Heart right ventricle (tissue), 16 donors: ENCODE results near the gene HS1BP3. TPM values are rescaled to one million over a fixed set of nuclear protein-coding genes. Genes with fewer than 3 reads are reported as not detected.

ENCODE experiments used
- ATAC-seq, 8 donors: fragments of 200-7000 bp; cut with Tn5 transposase; one replicate each; pipeline ENCODE4 v1.9.1; 2020; ENCODE audit warnings: mild to moderate bottlenecking in 8 of 8, moderate library complexity in 8 of 8, moderate number of reproducible peaks in 1 of 8
- DNase-seq, 2 donors: peaks; one replicate each; pipeline ENCODE4 v3.0.0-alpha.2; 2020
- H3K27ac ChIP-seq, 10 donors: fragments of 200-600 bp; sonication (generic) in 2 of 10; one replicate each; pipeline versions ENCODE4 v1.5.0 to v1.8.0; 2020 to 2022; ENCODE audit warnings: mild to moderate bottlenecking in 3 of 10
- H3K27me3 ChIP-seq, 7 donors: fragments of 200-600 bp; one replicate each; pipeline ENCODE4 v1.8.0; 2021 to 2022; ENCODE audit warnings: mild to moderate bottlenecking in 2 of 7
- H3K36me3 ChIP-seq, 9 donors: fragments of 200-600 bp; sonication (generic) in 1 of 9; one replicate each; pipeline versions ENCODE4 v1.5.0 to v1.8.0; 2020 to 2022; ENCODE audit warnings: mild to moderate bottlenecking in 2 of 9
- H3K4me1 ChIP-seq, 9 donors: fragments of 200-600 bp; sonication (generic) in 1 of 9; one replicate each; pipeline versions ENCODE4 v1.5.0 to v1.8.0; 2020 to 2022; ENCODE audit warnings: mild to moderate bottlenecking in 4 of 9
- H3K4me3 ChIP-seq, 10 donors: fragments of 200-600 bp; sonication (generic) in 2 of 10; one replicate each; pipeline versions ENCODE4 v1.5.0 to v1.8.0; 2020 to 2022; ENCODE audit warnings: mild to moderate bottlenecking in 7 of 10, moderate library complexity in 2 of 10
- H3K9me3 ChIP-seq, 11 donors: fragments of 200-600 bp in 10 of 11; sonication (generic) in 2 of 11; one replicate each; pipeline versions ENCODE4 v1.5.0 to v1.8.0; 2013 to 2022; ENCODE audit warnings: mild to moderate bottlenecking in 2 of 11, control low read depth in 1 of 11, moderate library complexity in 1 of 11
- WGBS, 2 donors: extraction: QIAGEN DNeasy Blood & Tissue Kit; methylation state at CpG; one replicate each; pipeline ENCODE4 v1.1.7; 2013; ENCODE audit warnings: inconsistent platforms in 1 of 2; 5-methylcytosine and 5-hydroxymethylcytosine counted together
- intact Hi-C, 10 donors: fragments of 100-400 bp; cut with DNase I; formaldehyde crosslinking; loops; one replicate each; pipeline versions ENCODE4 v1.11.1 to v1.14.2; 2022
- polyA plus RNA-seq, 2 donors: library from polyadenylated mRNA; stranded (reverse); fragments of 200-250 nt; gene quantifications; one replicate each; pipeline ENCODE4 v1.2.3, GENCODE V29; 2013
- total RNA-seq, 10 donors: library from RNA; stranded (reverse); fragmentation: NEBNext Ultra II Directional in 3 of 10; extraction: Animal tissue kit (Norgen Biotek cat#: 25700) in 3 of 10; gene quantifications; one replicate each; pipeline versions ENCODE4 v1.2.1 to v1.2.4, GENCODE V29; 2021 to 2023
- TF ChIP-seq, protein P1 (sequence below), 9 donors: fragments of 200-600 bp; sonication (generic) in 2 of 9; IDR thresholded peaks; one replicate each; pipeline versions ENCODE4 v1.5.0 to v1.8.0; 2021 to 2022; ENCODE audit warnings: antibody characterized with exemption in 9 of 9, mild to moderate bottlenecking in 5 of 9, moderate library complexity in 1 of 9
- donor health status: Arrhythmogenic right ventricular cardiomyopathy.
- donor health status: ischemic (EF 13 %, LVEDD 7.1; RV severe dilation, severe dysfunction).
- donor health status: healthy with polysubstance abuse.
- donor health status: DM: no; HTN: yes; CAD: no.
- donor health status: DM: no; HTN: no; CAD: no.
- donor health status: ischemic (EF 25% LVEDD 6.9; RV normal size, moderate dysfunction).
- donor health status: ischemic (EF 25% LVEDD 5.7; RV mildly dilated, moderate dysfunction).
- donor health status: healthy.
- donor health status: DM: yes; HTN: yes; CAD: no.
- donor health status: Ischemic cardiomyopathy.
- donor health status: ischemic (EF 35%, LVEDD 5.7; RV mildly dilated, moderate dysfunction).
- donor health status: nonischemic (EF 11% LVEDD 7.7; RV severe dilation, severe dysfunction).
- donor health status: DM: yes; HTN: yes; CAD: no.
- donor health status: PGD.
- donor health status: ischemic (EF 29% LVEDD 5.4; RV normal size, mild dysfunction).
- donor health status: nonischemic (EF 23%, LVEDD 6.1; RV moderate dilation, normal function).

HS1BP3 gene
- total and polyA plus RNA-seq, 12 donors: 11.3 to 26.3 (median 16.5) TPM

DNA sequence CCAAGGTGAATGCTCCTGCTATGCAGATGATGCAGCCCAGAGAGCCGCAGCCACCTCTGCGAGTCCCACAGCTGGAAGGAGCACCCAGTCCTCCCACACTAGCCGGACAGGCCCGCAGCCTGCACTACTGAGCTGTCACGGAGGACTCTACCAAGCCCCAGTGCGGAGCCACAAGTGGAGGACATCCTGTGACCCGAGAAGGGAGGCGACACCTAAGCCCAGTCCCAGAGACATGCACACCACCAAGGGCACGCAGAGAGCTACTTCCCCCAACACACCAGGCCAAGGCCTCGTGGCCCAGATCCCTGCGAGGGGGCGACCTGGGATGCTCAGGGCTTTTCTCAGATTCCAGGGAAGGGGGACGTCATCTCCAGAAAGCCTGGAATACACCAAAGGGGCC is 12.9 kb downstream of the HS1BP3 start:
- no peak overlapping the region for H3K4me3 ChIP-seq
- ATAC-seq: no peak
- H3K4me1 ChIP-seq: peaks cover 32 to 91% (median 67%) of the 10 kb centered on the region in 9 donors
- H3K27ac ChIP-seq: peak overlapping the region in 8 of 10 donors; percentile 70 to 87 (median 76)
- no peaks in the 10 kb centered on the region for H3K9me3 ChIP-seq
- no peaks in the 10 kb centered on the region for H3K27me3 ChIP-seq
- intact Hi-C loops: loop anchor here in 3 of 10 donors (5.0 to 10.0 kb wide), 4 partner anchors 36 to 196 kb away; no protein-coding TSS in a partner anchor
- TF ChIP-seq, protein P1, sequence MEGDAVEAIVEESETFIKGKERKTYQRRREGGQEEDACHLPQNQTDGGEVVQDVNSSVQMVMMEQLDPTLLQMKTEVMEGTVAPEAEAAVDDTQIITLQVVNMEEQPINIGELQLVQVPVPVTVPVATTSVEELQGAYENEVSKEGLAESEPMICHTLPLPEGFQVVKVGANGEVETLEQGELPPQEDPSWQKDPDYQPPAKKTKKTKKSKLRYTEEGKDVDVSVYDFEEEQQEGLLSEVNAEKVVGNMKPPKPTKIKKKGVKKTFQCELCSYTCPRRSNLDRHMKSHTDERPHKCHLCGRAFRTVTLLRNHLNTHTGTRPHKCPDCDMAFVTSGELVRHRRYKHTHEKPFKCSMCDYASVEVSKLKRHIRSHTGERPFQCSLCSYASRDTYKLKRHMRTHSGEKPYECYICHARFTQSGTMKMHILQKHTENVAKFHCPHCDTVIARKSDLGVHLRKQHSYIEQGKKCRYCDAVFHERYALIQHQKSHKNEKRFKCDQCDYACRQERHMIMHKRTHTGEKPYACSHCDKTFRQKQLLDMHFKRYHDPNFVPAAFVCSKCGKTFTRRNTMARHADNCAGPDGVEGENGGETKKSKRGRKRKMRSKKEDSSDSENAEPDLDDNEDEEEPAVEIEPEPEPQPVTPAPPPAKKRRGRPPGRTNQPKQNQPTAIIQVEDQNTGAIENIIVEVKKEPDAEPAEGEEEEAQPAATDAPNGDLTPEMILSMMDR (IDR thresholded peaks at IDR 0.05): no peak
- 90 to 96% methylated on average over 13 of the region's 13 CpGs for WGBS, 2 donors
- peaks cover 0 to 81% (median 7%) of the 10 kb centered on the region in 9 donors for H3K36me3 ChIP-seq
- no peak for DNase-seq

GRCh38 chr2:20637147-20637546 is 13.8 kb downstream of the HS1BP3 start:
- peaks cover 32 to 85% (median 61%) of the 10 kb centered on the region in 9 donors for H3K4me1 ChIP-seq
- TF ChIP-seq, protein P1 (IDR thresholded peaks at IDR 0.05): no peak
- intact Hi-C loops: loop anchor here in 4 of 10 donors (2.0 to 10.0 kb wide), 5 partner anchors 35 to 195 kb away; no protein-coding TSS in a partner anchor
- H3K27me3 ChIP-seq: no peaks in the 10 kb centered on the region
- H3K4me3 ChIP-seq: no peak overlapping the region
- ATAC-seq: peak; percentile 35 to 78 (median 65)
- no peaks in the 10 kb centered on the region for H3K9me3 ChIP-seq
- H3K36me3 ChIP-seq: peaks cover 0 to 84% (median 8%) of the 10 kb centered on the region in 9 donors
- 41 to 55% methylated on average over 13 of the region's 13 CpGs for WGBS, 2 donors
- H3K27ac ChIP-seq: peak overlapping the region; percentile 32 to 87 (median 74)
- DNase-seq: peak; percentile 61 to 62

GRCh38 chr2:20635675-20636584 is 15.0 kb downstream of the HS1BP3 start:
- peaks cover 32 to 72% (median 49%) of the 10 kb centered on the region in 9 donors for H3K4me1 ChIP-seq

DNA sequence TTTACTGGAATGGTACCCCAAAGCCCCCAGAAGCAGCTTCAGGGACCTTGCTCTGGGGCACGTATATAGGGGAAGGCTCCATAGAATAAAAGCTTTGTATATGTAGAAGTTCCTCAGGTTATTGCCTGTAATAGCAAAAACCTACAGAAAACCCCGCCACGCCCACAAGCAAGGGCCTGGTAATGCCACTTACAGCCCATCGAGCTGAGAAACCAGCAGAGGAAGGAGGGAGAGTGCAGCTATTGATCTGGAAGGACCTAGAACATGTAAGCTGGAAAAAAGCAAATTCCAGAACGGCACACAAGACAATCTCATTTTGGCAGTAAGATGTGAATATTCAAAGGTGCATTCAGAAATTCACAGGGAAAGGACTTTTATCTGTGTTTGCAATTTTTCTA is 15.8 kb downstream of the HS1BP3 start:
- DNase-seq: no peak
- H3K9me3 ChIP-seq: no peaks in the 10 kb centered on the region
- peak overlapping the region; percentile 32 to 87 (median 74) for H3K27ac ChIP-seq
- H3K27me3 ChIP-seq: no peaks in the 10 kb centered on the region
- TF ChIP-seq, protein P1 (IDR thresholded peaks at IDR 0.05): no peak
- ATAC-seq: no peak
- peak overlapping the region in 1 of 10 donors; percentile 11 for H3K4me3 ChIP-seq
- H3K4me1 ChIP-seq: peaks cover 32 to 65% (median 43%) of the 10 kb centered on the region in 9 donors
- peaks cover 0 to 74% (median under 1%) of the 10 kb centered on the region in 9 donors for H3K36me3 ChIP-seq
- WGBS, 2 donors: 70 to 72% methylated on average over 5 of the region's 5 CpGs
- intact Hi-C loops: loop anchor here in 7 of 10 donors (1.0 to 10.0 kb wide), 10 partner anchors 33 to 193 kb away; no protein-coding TSS in a partner anchor

More at GRCh38 chr2:20635675-20636584, 15.0 kb downstream of the HS1BP3 start:
- no peaks in the 10 kb centered on the region for H3K27me3 ChIP-seq
- WGBS, 2 donors: 26 to 29% methylated on average over 32 of the region's 32 CpGs
- TF ChIP-seq, protein P1 (IDR thresholded peaks at IDR 0.05): peak; percentile 88 to 98 (median 94)
- H3K36me3 ChIP-seq: peaks cover 0 to 75% (median 8%) of the 10 kb centered on the region in 9 donors
- no peaks in the 10 kb centered on the region for H3K9me3 ChIP-seq
- peak overlapping the region in 1 of 10 donors; percentile 11 for H3K4me3 ChIP-seq
- peak; percentile 80 to 93 (median 90) for ATAC-seq
- H3K27ac ChIP-seq: peak overlapping the region; percentile 32 to 87 (median 74)
- peak; percentile 88 to 91 for DNase-seq
- intact Hi-C loops: loop anchor here in 9 of 10 donors (1.0 to 10.0 kb wide), 11 partner anchors 34 to 194 kb away; partner anchors contain the start of gene RHOB (in 1 of the 9)
